ENCODE data around the gene GMPS. TPM values are rescaled to one million over a fixed set of nuclear protein-coding genes. Genes with fewer than 3 reads are reported as not detected.
"Not testable (repeated sequence)": the region's sequence is repeated elsewhere in the genome, so short reads cannot be mapped to it uniquely, and the experiment has no call there.

GMPS gene
- total RNA-seq, 1 donor: 52.2 TPM

GRCh38 chr3:155876503-155876902, 6.1 kb downstream of the GMPS start:
- no peak overlapping the region for H3K4me3 ChIP-seq (ENCODE audit: low read depth, low read length)
- TF ChIP-seq CTCF (IDR thresholded peaks at IDR 0.05; ENCODE audit: insufficient read depth, low read depth, low read length): no peak
- no peak for DNase-seq (ENCODE audit: low read depth)

GRCh38 chr3:155880286-155880685, 9.8 kb downstream of the GMPS start:
- no peak for TF ChIP-seq CTCF (IDR thresholded peaks at IDR 0.05; ENCODE audit: insufficient read depth, low read depth, low read length)
- H3K4me3 ChIP-seq (ENCODE audit: low read depth, low read length): no peak overlapping the region
- DNase-seq (ENCODE audit: low read depth): no peak

GRCh38 chr3:155884292-155884691, 13.8 kb downstream of the GMPS start:
- DNase-seq (ENCODE audit: low read depth): no peak
- H3K4me3 ChIP-seq (ENCODE audit: low read depth, low read length): no peak overlapping the region
- no peak for TF ChIP-seq CTCF (IDR thresholded peaks at IDR 0.05; ENCODE audit: insufficient read depth, low read depth, low read length)

- no peak for DNase-seq (ENCODE audit: low read depth)
- TF ChIP-seq CTCF (IDR thresholded peaks at IDR 0.05; ENCODE audit: insufficient read depth, low read depth, low read length): no peak
- H3K4me3 ChIP-seq (ENCODE audit: low read depth, low read length): no peak overlapping the region
Measured at GRCh38 chr3:155885292-155885691, 14.8 kb downstream of the GMPS start.

- DNase-seq (ENCODE audit: low read depth); H3K4me3 ChIP-seq (ENCODE audit: low read depth, low read length): not testable (repeated sequence)
Measured at GRCh38 chr3:155886348-155886747, 15.9 kb downstream of the GMPS start.

- no peak for DNase-seq (ENCODE audit: low read depth)
Measured at GRCh38 chr3:155886915-155887314, 16.5 kb downstream of the GMPS start.

GRCh38 chr3:155889212-155889611, 18.8 kb downstream of the GMPS start:
- TF ChIP-seq CTCF (IDR thresholded peaks at IDR 0.05; ENCODE audit: insufficient read depth, low read depth, low read length): no peak
- no peak overlapping the region for H3K4me3 ChIP-seq (ENCODE audit: low read depth, low read length)
- DNase-seq (ENCODE audit: low read depth): no peak

More at GRCh38 chr3:155886915-155887314, 16.5 kb downstream of the GMPS start:
- no peak for TF ChIP-seq CTCF (IDR thresholded peaks at IDR 0.05; ENCODE audit: insufficient read depth, low read depth, low read length)
- no peak overlapping the region for H3K4me3 ChIP-seq (ENCODE audit: low read depth, low read length)

All from fibroblast of villous mesenchyme (primary cell).